ENCODE measurements around the gene TSHZ2.

DNA sequence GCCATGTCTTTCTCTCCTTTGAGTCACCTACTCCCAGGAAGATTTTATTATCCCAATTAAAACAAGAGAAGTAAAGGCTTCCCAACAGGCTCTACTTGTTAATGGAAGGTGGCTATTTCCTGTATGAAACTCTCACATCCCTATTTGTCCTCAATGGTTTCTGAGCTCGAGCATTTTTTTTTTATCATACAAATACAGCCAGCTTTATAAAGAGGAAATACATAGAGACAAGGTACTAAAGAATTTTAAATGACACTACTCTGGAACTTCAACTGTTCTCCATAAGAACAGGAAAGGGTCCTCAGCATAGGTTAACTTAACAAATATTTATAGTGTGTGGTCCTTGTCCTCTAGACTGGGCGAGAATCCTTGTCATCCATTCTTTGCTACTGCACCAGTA, 41.0 kb downstream of the TSHZ2 start:
- TF ChIP-seq, protein P1, sequence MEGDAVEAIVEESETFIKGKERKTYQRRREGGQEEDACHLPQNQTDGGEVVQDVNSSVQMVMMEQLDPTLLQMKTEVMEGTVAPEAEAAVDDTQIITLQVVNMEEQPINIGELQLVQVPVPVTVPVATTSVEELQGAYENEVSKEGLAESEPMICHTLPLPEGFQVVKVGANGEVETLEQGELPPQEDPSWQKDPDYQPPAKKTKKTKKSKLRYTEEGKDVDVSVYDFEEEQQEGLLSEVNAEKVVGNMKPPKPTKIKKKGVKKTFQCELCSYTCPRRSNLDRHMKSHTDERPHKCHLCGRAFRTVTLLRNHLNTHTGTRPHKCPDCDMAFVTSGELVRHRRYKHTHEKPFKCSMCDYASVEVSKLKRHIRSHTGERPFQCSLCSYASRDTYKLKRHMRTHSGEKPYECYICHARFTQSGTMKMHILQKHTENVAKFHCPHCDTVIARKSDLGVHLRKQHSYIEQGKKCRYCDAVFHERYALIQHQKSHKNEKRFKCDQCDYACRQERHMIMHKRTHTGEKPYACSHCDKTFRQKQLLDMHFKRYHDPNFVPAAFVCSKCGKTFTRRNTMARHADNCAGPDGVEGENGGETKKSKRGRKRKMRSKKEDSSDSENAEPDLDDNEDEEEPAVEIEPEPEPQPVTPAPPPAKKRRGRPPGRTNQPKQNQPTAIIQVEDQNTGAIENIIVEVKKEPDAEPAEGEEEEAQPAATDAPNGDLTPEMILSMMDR (IDR thresholded peaks at IDR 0.05 in 2 of 3, conservative IDR thresholded peaks at IDR 0.05 in 1 of 3; ENCODE audit: borderline replicate concordance in 1 of 3, insufficient read depth in 1 of 3, low read depth in 2 of 3, low read length in 2 of 3), result no peak
- TF ChIP-seq POLR2A (IDR thresholded peaks at IDR 0.05; ENCODE audit: borderline replicate concordance, extremely low read depth, insufficient read depth, insufficient read length) (no peak), EZH2phosphoT487 (IDR thresholded peaks at IDR 0.05; ENCODE audit: borderline replicate concordance) (no peak), EZH2 (IDR thresholded peaks at IDR 0.05) (no peak), SP1 (IDR thresholded peaks at IDR 0.05; ENCODE audit: low read depth) (no peak), POLR2AphosphoS5 (IDR thresholded peaks at IDR 0.05; ENCODE audit: low read depth, low read length) (no peak), YY1 (IDR thresholded peaks at IDR 0.05; ENCODE audit: extremely low read depth, insufficient replicate concordance, low read depth, low read length) (no peak), ZNF274 (IDR thresholded peaks at IDR 0.05; ENCODE audit: low read depth, low read length) (no peak), CEBPB (IDR thresholded peaks at IDR 0.05; ENCODE audit: low read depth) (no peak)
- TF ChIP-seq, protein P2, sequence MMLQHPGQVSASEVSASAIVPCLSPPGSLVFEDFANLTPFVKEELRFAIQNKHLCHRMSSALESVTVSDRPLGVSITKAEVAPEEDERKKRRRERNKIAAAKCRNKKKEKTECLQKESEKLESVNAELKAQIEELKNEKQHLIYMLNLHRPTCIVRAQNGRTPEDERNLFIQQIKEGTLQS (IDR thresholded peaks at IDR 0.05), result no peak
- TF ChIP-seq, protein P3, sequence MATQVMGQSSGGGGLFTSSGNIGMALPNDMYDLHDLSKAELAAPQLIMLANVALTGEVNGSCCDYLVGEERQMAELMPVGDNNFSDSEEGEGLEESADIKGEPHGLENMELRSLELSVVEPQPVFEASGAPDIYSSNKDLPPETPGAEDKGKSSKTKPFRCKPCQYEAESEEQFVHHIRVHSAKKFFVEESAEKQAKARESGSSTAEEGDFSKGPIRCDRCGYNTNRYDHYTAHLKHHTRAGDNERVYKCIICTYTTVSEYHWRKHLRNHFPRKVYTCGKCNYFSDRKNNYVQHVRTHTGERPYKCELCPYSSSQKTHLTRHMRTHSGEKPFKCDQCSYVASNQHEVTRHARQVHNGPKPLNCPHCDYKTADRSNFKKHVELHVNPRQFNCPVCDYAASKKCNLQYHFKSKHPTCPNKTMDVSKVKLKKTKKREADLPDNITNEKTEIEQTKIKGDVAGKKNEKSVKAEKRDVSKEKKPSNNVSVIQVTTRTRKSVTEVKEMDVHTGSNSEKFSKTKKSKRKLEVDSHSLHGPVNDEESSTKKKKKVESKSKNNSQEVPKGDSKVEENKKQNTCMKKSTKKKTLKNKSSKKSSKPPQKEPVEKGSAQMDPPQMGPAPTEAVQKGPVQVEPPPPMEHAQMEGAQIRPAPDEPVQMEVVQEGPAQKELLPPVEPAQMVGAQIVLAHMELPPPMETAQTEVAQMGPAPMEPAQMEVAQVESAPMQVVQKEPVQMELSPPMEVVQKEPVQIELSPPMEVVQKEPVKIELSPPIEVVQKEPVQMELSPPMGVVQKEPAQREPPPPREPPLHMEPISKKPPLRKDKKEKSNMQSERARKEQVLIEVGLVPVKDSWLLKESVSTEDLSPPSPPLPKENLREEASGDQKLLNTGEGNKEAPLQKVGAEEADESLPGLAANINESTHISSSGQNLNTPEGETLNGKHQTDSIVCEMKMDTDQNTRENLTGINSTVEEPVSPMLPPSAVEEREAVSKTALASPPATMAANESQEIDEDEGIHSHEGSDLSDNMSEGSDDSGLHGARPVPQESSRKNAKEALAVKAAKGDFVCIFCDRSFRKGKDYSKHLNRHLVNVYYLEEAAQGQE (IDR thresholded peaks at IDR 0.05; ENCODE audit: low read depth), result no peak

All from HCT116 (cell line).